Measurements from ENCODE around the gene DDX1. TPM values are rescaled to one million over a fixed set of nuclear protein-coding genes. Genes with fewer than 3 reads are reported as not detected.

The DDX1 gene
- total and polyA plus RNA-seq, 9 of the 15 experiments (the other 6 are each of a cell fraction or from before 2014, with no cell fraction given) = 116 to 277 (median 232) TPM

DNA sequence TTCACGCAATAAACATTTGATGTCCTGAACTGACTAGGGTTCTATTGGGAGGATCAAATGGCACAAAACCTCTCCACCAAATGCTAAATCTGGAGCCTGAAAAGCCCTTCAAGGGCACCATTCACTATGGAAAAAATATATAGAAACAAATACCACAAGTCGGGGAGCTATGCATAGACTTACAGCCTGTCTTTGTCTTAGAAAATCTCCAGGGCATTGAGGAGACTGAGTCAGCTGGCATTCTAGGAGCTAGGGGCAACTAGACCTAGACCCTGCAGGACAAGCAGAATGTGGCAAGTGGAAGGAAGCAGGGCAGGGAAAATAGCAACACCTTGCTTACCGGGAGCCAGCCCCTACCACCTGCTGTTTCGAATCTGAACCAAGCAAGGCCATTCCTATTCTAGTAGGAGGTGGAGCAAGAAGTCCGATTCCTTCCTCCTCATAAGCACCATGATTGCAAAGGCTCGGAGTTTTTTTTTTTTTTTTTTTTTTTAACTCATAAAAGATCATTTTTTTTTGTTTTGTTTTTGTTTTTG lies 77.8 kb downstream of the DDX1 start:
- Histone ChIP-seq H3K79me2 (ENCODE audit: control insufficient read depth, insufficient read depth, low read length) (no peaks in the 10 kb centered on the region), H3K9me3 (replicated peaks; ENCODE audit: control insufficient read depth, insufficient read depth, low read depth, low read length) (no peaks in the 10 kb centered on the region), H3K4me1 (replicated peaks in 1 of 2; ENCODE audit: control insufficient read depth in 2 of 2, insufficient read depth in 2 of 2, low read length in 2 of 2) (peaks cover 0 to 3% of the 10 kb centered on the region in 2 experiments; a peak in 1 of 5 replicates), H3K27me3 (ENCODE audit: control insufficient read depth in 2 of 2, insufficient read depth in 2 of 2, low read length in 2 of 2) (peaks cover 28 to 71% of the 10 kb centered on the region in 2 experiments; a peak in 4 of 5 replicates), H3K27ac (ENCODE audit: extremely low read depth, low read depth, low read length) (no peak overlapping the region), H3K4me3 (no peak overlapping the region), H3K36me3 (ENCODE audit: control insufficient read depth, insufficient read depth, low read length) (no peaks in the 10 kb centered on the region), H3K9me1 (ENCODE audit: control insufficient read depth, insufficient read depth, low read length) (no peaks in the 10 kb centered on the region), H3K4me2 (ENCODE audit: insufficient read depth, low read length) (no peak overlapping the region), H2AFZ (ENCODE audit: low read depth, low read length) (no peak overlapping the region), H4K20me1 (replicated peaks; ENCODE audit: control insufficient read depth, insufficient read depth, low read length) (no peaks in the 10 kb centered on the region), H3K9ac (ENCODE audit: insufficient read depth in 1 of 2, low read depth in 2 of 2, low read length in 2 of 2) (no peak overlapping the region)
- BruUV-seq (replicated peaks) = no TSS peak
- ChIA-PET POLR2A (interaction anchor here (0.9 kb wide), 1 partner anchor 9 kb away, joined by 3 read pairs; no protein-coding TSS in a partner anchor), CTCF (ENCODE audit: low intra/inter-chr PET ratio) (no interaction called here)
- in situ Hi-C loops (cut with MboI) (no loop called here), intact Hi-C loops (cut with micrococcal nuclease) (no loop called here)
- no peak for ATAC-seq
- TF ChIP-seq, protein P1, sequence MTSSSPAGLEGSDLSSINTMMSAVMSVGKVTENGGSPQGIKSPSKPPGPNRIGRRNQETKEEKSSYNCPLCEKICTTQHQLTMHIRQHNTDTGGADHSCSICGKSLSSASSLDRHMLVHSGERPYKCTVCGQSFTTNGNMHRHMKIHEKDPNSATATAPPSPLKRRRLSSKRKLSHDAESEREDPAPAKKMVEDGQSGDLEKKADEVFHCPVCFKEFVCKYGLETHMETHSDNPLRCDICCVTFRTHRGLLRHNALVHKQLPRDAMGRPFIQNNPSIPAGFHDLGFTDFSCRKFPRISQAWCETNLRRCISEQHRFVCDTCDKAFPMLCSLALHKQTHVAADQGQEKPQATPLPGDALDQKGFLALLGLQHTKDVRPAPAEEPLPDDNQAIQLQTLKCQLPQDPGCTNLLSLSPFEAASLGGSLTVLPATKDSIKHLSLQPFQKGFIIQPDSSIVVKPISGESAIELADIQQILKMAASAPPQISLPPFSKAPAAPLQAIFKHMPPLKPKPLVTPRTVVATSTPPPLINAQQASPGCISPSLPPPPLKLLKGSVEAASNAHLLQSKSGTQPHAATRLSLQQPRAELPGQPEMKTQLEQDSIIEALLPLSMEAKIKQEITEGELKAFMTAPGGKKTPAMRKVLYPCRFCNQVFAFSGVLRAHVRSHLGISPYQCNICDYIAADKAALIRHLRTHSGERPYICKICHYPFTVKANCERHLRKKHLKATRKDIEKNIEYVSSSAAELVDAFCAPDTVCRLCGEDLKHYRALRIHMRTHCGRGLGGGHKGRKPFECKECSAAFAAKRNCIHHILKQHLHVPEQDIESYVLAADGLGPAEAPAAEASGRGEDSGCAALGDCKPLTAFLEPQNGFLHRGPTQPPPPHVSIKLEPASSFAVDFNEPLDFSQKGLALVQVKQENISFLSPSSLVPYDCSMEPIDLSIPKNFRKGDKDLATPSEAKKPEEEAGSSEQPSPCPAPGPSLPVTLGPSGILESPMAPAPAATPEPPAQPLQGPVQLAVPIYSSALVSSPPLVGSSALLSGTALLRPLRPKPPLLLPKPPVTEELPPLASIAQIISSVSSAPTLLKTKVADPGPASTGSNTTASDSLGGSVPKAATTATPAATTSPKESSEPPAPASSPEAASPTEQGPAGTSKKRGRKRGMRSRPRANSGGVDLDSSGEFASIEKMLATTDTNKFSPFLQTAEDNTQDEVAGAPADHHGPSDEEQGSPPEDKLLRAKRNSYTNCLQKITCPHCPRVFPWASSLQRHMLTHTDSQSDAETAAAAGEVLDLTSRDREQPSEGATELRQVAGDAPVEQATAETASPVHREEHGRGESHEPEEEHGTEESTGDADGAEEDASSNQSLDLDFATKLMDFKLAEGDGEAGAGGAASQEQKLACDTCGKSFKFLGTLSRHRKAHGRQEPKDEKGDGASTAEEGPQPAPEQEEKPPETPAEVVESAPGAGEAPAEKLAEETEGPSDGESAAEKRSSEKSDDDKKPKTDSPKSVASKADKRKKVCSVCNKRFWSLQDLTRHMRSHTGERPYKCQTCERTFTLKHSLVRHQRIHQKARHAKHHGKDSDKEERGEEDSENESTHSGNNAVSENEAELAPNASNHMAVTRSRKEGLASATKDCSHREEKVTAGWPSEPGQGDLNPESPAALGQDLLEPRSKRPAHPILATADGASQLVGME (CRISPR knock-in tag; IDR thresholded peaks at IDR 0.05) = no peak
- no peak for FAIRE-seq
- DNase-seq (ENCODE audit: extremely low read depth in 1 of 4, low spot score in 3 of 4) = no peak
- 0% methylated on average over 5 of the region's 6 CpGs for WGBS (ENCODE audit: insufficient coverage, low coverage, missing lambda C conversion rate)

Data from K562 (cell line).